GM18867 (cell line): Measurements from ENCODE around the gene SSC5D.
"Not testable (repeated sequence)": the region's sequence is repeated elsewhere in the genome, so short reads cannot be mapped to it uniquely, and the experiment has no call there.

Experiments used
- ATAC-seq: cut with Tn5 transposase; IDR thresholded peaks from one replicate; pipeline ENCODE4 v1.9.1; 2021; ENCODE audit warnings: mild to moderate bottlenecking, moderate library complexity; ENCODE audit not compliant: unreplicated experiment

SSC5D gene

DNA sequence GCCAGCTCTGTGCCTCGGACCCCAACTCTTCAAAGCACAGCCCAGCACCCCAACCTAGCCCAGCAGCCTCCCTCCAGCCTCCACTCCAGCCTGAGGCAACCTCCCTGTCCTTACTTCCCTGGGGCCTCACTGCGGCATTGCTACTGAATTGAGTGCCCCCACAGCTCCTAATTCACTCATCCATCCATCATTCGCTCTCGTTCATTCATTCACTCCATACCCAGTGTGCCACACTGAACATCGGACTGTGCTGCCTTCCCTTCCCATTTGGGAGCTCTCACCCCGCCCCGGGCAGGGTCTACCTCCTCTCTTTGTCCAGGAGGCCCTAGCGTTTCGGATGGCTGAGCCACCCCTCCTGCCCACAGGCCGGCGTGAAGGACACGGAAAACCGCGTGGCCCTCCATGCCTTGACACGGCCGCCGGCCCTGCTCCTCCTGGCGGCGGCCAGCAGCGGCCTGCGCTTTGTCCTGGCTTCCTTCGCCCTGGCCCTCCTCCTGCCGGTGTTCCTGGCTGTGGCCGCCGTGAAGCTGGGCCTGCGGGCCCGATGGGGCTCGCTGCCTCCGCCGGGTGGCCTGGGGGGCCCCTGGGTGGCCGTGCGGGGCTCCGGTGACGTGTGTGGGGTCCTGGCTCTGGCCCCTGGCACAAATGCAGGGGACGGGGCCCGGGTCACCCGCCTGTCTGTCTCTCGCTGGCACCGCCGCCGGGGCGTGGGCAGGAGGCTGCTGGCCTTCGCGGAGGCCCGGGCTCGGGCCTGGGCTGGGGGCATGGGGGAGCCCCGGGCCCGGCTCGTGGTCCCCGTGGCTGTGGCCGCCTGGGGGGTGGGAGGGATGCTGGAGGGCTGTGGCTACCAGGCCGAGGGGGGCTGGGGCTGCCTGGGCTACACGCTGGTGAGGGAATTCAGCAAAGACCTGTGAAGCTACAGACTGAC is 1.9 kb upstream of the SSC5D start:
- ATAC-seq = no peak

GRCh38 chr19:55486971-55487923 is 989 bp upstream of the SSC5D start:
- no peak for ATAC-seq

GRCh38 chr19:55488986-55489710 is 912 bp downstream of the SSC5D start:
- ATAC-seq = no peak

DNA sequence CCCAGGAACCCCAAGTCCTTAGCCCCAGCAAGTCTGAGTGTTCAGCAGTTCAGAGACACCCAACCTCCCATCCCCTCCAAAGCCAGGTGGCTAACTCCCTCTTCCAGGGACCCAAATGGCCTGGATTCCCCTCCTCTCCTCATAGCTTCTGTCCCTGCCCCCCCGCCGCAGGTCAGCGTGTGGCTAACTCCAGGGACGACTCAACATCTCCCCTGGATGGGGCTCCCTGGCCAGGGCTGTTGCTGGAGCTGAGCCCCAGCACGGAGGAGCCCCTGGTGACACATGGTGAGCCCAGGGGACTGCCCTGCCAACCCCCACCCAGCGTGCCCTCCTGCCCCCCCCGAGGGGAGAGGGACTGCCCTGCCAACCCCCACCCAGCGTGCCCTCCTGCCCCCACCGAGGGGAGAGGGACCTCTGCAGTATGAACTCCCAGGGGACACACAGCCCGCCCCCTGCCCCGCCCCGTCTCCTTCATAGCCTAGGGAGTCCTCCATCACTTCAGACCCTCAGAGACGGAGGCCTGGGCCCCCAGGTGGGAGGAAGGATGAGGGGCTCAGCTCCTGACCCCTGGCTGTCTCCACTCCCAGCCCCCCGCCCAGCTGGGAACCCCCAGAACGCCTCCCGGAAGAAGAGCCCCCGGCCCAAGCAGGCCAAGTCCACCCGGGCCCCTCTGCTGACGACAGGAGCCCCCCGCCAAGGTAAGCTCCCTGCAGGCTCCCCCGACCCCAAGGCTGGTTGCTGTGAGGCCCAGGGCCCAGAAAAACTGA is 1.7 kb downstream of the SSC5D start:
- ATAC-seq = no peak

DNA sequence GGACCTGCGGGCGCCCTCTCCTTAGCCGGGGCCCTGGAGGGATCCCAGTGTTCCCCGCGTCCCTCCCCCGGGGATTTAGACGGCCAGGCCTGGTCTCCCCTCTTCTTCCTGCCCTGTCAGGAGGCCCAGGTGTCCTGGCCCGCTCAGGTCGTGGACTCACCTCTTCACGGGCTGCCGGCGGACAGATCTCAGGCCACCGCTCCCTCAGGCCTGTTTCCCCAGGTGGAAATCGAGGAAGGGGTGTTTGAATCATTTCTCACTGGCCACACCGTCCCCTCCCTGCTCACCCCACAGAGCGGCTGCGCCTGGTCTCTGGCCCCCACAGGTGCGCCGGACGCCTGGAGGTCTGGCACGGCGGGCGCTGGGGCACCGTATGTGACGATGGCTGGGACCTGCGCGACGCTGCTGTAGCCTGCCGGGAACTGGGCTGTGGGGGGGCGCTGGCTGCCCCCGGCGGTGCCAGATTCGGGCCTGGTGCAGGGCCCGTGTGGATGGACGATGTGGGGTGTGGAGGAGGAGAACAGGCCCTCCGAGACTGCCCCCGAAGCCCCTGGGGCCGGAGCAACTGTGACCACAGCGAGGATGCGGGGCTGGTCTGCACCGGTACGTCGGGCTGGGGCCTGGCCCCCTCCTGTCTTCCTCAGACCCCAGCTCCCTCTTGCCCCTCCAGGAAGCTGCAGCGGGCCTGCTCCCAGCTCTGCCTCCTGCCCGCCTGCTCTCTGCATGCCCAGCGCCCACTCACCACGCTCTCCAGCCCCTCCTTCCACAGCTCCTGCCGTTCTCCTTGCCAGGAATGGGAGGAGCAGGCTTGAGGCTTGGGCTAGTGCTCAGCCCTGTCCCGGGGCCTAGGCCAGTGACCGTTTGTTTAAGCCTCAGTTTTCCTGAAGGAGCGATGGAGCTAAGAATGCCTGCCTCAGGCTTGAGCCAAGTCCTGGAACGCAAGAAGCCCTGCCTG is 2.5 kb downstream of the SSC5D start:
- ATAC-seq = no peak

- no peak for ATAC-seq
Observed at GRCh38 chr19:55491546-55492360, 3.5 kb downstream of the SSC5D start.

GRCh38 chr19:55492362-55492944 is 4.2 kb downstream of the SSC5D start:
- ATAC-seq = no peak

GRCh38 chr19:55493052-55493644 is 4.9 kb downstream of the SSC5D start:
- ATAC-seq = no peak

GRCh38 chr19:55493645-55494171 is 5.5 kb downstream of the SSC5D start:
- ATAC-seq = no peak

DNA sequence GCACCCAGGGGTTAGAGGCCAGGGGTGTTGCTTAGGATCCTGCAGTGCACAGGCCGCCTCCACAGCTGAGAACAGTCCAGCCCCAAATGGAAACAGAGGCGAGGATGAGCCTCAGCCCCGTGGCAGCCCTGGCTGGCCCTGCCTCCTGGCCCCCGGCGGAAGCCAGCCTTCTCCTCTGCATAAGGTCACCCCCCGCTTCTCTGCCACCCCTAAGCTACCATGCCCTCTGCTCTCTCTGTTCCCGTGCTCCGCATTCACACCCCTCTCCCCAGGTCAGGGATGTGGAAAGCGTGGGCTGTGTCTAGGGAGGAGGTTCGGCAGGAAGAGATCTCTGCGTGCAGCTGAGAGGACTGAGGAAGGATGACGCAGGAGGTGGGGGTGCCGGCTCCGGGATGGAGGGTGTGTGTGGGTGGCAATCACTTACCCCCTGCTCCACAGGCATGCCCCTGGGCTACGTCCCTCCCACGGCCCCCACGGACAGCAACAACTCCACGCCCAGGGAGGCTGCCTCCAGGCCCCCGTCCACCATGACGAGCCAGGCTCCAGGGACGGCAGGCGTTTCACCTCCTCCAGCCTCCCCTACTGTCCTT is 6.0 kb downstream of the SSC5D start:
- no peak for ATAC-seq

GRCh38 chr19:55495646-55496349 is 7.6 kb downstream of the SSC5D start:
- ATAC-seq = no peak

GRCh38 chr19:55496820-55497219 is 8.6 kb downstream of the SSC5D start:
- ATAC-seq = not testable (repeated sequence)

GRCh38 chr19:55497763-55498162 is 9.5 kb downstream of the SSC5D start:
- no peak for ATAC-seq

DNA sequence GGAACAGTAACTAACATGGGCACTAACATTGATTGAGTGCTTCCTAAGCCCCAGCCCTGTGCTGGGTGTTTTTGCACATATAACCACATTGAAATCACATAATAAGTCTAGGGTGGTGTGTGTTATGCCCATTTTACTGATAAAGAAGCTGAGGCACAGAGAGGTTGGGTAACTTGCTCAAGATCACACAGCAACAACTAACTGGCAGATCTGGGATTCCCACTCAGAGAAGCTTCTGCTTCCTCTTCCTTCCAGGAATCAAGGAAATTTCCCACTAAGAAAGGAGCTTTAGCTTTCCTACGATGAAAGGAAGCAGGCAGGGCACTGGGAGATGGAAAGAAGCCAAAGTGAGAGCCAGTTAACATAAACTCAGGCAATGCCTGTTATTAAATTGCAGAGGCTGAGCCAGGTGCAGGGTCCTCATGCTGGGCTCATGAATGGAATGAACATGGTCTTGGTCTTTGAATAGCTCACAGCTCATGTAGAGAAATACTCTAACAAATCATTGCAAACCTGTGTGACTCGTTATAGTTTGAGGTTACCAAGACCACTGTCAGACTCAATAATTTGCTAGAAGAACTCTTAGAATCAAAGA is 10.1 kb downstream of the SSC5D start:
- ATAC-seq = no peak

DNA sequence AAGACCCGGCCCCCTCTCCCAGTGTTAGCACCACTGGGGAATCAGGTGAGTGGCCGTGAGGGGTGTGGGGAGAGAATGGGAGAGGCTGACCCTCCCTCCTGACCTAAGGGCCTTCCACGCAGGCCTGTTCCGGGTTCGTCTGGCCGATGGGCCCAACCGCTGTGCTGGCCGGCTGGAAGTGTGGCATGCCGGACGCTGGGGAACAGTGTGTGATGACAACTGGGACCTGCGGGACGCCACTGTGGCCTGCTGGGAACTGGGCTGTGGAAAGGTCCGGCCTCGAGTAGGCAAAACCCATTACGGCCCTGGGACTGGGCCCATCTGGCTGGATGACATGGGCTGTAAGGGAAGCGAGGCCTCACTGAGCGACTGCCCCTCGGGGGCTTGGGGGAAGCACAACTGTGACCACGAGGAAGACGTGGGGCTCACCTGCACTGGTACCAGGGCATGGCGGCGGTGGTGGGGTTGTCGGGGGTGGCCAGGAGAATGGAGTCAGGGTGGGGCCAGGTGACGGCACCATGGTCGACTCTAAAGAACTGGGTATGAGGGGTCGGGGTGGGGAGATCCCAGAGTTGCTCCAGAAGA is 12.2 kb downstream of the SSC5D start:
- no peak for ATAC-seq
